Measurements from ENCODE around the gene CINP. TPM values are rescaled to one million over a fixed set of nuclear protein-coding genes. Genes with fewer than 3 reads are reported as not detected.

The CINP gene
- total and polyA plus RNA-seq, 2 of the 8 experiments (the other 6 are each of a cell fraction or from before 2014, with no cell fraction given), result 47.8 to 51.6 TPM

DNA sequence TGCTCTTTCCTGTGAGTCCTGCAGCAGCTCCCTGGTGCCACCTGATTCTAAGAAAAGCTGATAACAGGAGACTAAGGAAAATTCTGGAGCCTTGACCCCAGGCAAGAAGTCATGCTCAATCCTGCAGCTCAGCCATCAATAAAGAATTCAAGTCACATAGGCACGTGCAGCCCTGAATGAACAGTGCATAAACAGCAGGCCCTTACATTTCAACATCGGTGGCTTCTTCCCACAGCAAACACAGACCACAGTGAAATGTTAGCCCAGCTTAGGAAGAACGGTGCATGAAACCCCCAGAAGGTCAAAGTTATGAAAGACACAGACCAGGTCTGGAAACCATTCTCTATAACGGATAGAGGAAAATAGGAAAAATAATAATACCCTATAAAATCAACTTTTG is 10.5 kb downstream of the CINP start:
- Histone ChIP-seq H3K36me3 (ENCODE audit: control insufficient read depth in 2 of 4, insufficient read depth in 4 of 4, low read length in 3 of 4) (peaks cover 2 to 27% (median 18%) of the 10 kb centered on the region in 4 experiments; a peak in 6 of 8 replicates), H4K8ac (ENCODE audit: extremely low read depth, insufficient read depth, low read length) (no peak overlapping the region), H4K91ac (replicated peaks; ENCODE audit: insufficient read length, low read length) (no peak overlapping the region), H3K4me3 (ENCODE audit: extremely low read depth in 1 of 4, insufficient read depth in 2 of 4, low read depth in 3 of 4, low read length in 4 of 4) (no peak overlapping the region), H4K5ac (ENCODE audit: insufficient read length, low read depth, low read length) (no peak overlapping the region), H3K27ac (ENCODE audit: low read depth, low read length) (no peak overlapping the region), H3K79me1 (ENCODE audit: low read depth, low read length) (no peaks in the 10 kb centered on the region), H2BK120ac (replicated peaks; ENCODE audit: low read depth, low read length) (no peak overlapping the region), H2BK20ac (ENCODE audit: low read length) (no peak overlapping the region), H3K9me3 (ENCODE audit: insufficient read depth in 2 of 2, low read depth in 1 of 2, low read length in 1 of 2) (no peaks in the 10 kb centered on the region), H3K4me2 (ENCODE audit: insufficient read depth in 1 of 2, low read depth in 2 of 2, low read length in 2 of 2) (no peak overlapping the region), H3K9ac (replicated peaks in 1 of 4; ENCODE audit: extremely low read depth in 1 of 4, low read depth in 3 of 4, low read length in 3 of 4) (no peak overlapping the region), H2AK5ac (ENCODE audit: low read depth, low read length) (no peak overlapping the region), H3K4ac (replicated peaks; ENCODE audit: insufficient read length, low read depth, low read length) (no peak overlapping the region), H3K14ac (ENCODE audit: insufficient read length) (no peak overlapping the region), H2BK15ac (ENCODE audit: low read length) (no peak overlapping the region), H4K20me1 (replicated peaks in 1 of 2; ENCODE audit: control insufficient read depth in 1 of 2, insufficient read depth in 2 of 2, low read length in 2 of 2) (no peaks in the 10 kb centered on the region), H3K79me2 (ENCODE audit: control insufficient read depth in 1 of 2, insufficient read depth in 2 of 2, low read length in 2 of 2) (no peaks in the 10 kb centered on the region), H3K23ac (ENCODE audit: insufficient read length) (no peak overlapping the region), H2AFZ (ENCODE audit: low read length) (no peak overlapping the region), H2BK12ac (ENCODE audit: low read depth, low read length) (no peak overlapping the region), H3K18ac (ENCODE audit: extremely low read depth, low read length) (no peak overlapping the region), H2BK5ac (ENCODE audit: low read depth, low read length) (no peak overlapping the region), H3K56ac (replicated peaks; ENCODE audit: insufficient read length, low read depth, low read length) (no peak overlapping the region), H3K23me2 (ENCODE audit: low read depth, low read length) (no peaks in the 10 kb centered on the region), H3K27me3 (replicated peaks in 1 of 4; ENCODE audit: control insufficient read depth in 3 of 4, extremely low read depth in 1 of 4, insufficient read depth in 3 of 4, low read length in 3 of 4) (no peaks in the 10 kb centered on the region), H3K4me1 (replicated peaks in 1 of 4; ENCODE audit: control insufficient read depth in 3 of 4, insufficient read depth in 4 of 4, low read length in 3 of 4) (no peaks in the 10 kb centered on the region)
- POLR2A ChIA-PET (ENCODE audit: partially characterized antibody), result interaction anchor here (1.1 to 2.1 kb wide), 2 partner anchors 10 to 11 kb away, joined by 3 to 8 read pairs; partner anchors contain the start of genes CINP and TECPR2
- FAIRE-seq, result no peak
- no peak for DNase-seq (ENCODE audit: low read depth in 1 of 2, low spot score in 2 of 2)
- CTCF ChIA-PET (ENCODE audit: partially characterized antibody), result interaction anchor here (1.3 kb wide), 1 partner anchor 68 kb away, joined by 3 read pairs; no protein-coding TSS in a partner anchor
- WGBS, 2 experiments (ENCODE audit: extremely low coverage in 1 of 2, insufficient coverage in 1 of 2, insufficient read length in 1 of 2, insufficient replicate concordance in 2 of 2, low coverage in 1 of 2, low lambda C conversion rate in 2 of 2, missing lambda C conversion rate in 1 of 2), result 93% methylated on average over 4 of the region's 4 CpGs; no CpG with 5 or more reads in 1 of the 2 experiments
- TF ChIP-seq HDAC2 (IDR thresholded peaks at IDR 0.05; ENCODE audit: borderline replicate concordance in 1 of 2, low read depth in 2 of 2, low read length in 2 of 2) (no peak), GTF2F1 (IDR thresholded peaks at IDR 0.05; ENCODE audit: borderline replicate concordance, low read depth, low read length) (no peak), ATF3 (IDR thresholded peaks at IDR 0.05; ENCODE audit: insufficient read depth, low read depth, low read length) (no peak), EP300 (IDR thresholded peaks at IDR 0.05; ENCODE audit: borderline replicate concordance in 1 of 2, low read depth in 2 of 2, low read length in 2 of 2) (no peak), MAFK (IDR thresholded peaks at IDR 0.05; ENCODE audit: low read depth, low read length) (no peak), FOSL1 (IDR thresholded peaks at IDR 0.05; ENCODE audit: insufficient read depth, low read depth, low read length) (no peak), GABPA (IDR thresholded peaks at IDR 0.05; ENCODE audit: borderline replicate concordance, insufficient read depth, low read length) (no peak), KDM1A (IDR thresholded peaks at IDR 0.05; ENCODE audit: borderline replicate concordance, low read length) (no peak)
